ENCODE measurements around the gene FAM237B. TPM values are rescaled to one million over a fixed set of nuclear protein-coding genes. Genes with fewer than 3 reads are reported as not detected.

The FAM237B gene
- total and polyA plus RNA-seq, 9 of the 15 experiments (the other 6 are each of a cell fraction or from before 2014, with no cell fraction given), result not detected

- TF ChIP-seq, protein P1, sequence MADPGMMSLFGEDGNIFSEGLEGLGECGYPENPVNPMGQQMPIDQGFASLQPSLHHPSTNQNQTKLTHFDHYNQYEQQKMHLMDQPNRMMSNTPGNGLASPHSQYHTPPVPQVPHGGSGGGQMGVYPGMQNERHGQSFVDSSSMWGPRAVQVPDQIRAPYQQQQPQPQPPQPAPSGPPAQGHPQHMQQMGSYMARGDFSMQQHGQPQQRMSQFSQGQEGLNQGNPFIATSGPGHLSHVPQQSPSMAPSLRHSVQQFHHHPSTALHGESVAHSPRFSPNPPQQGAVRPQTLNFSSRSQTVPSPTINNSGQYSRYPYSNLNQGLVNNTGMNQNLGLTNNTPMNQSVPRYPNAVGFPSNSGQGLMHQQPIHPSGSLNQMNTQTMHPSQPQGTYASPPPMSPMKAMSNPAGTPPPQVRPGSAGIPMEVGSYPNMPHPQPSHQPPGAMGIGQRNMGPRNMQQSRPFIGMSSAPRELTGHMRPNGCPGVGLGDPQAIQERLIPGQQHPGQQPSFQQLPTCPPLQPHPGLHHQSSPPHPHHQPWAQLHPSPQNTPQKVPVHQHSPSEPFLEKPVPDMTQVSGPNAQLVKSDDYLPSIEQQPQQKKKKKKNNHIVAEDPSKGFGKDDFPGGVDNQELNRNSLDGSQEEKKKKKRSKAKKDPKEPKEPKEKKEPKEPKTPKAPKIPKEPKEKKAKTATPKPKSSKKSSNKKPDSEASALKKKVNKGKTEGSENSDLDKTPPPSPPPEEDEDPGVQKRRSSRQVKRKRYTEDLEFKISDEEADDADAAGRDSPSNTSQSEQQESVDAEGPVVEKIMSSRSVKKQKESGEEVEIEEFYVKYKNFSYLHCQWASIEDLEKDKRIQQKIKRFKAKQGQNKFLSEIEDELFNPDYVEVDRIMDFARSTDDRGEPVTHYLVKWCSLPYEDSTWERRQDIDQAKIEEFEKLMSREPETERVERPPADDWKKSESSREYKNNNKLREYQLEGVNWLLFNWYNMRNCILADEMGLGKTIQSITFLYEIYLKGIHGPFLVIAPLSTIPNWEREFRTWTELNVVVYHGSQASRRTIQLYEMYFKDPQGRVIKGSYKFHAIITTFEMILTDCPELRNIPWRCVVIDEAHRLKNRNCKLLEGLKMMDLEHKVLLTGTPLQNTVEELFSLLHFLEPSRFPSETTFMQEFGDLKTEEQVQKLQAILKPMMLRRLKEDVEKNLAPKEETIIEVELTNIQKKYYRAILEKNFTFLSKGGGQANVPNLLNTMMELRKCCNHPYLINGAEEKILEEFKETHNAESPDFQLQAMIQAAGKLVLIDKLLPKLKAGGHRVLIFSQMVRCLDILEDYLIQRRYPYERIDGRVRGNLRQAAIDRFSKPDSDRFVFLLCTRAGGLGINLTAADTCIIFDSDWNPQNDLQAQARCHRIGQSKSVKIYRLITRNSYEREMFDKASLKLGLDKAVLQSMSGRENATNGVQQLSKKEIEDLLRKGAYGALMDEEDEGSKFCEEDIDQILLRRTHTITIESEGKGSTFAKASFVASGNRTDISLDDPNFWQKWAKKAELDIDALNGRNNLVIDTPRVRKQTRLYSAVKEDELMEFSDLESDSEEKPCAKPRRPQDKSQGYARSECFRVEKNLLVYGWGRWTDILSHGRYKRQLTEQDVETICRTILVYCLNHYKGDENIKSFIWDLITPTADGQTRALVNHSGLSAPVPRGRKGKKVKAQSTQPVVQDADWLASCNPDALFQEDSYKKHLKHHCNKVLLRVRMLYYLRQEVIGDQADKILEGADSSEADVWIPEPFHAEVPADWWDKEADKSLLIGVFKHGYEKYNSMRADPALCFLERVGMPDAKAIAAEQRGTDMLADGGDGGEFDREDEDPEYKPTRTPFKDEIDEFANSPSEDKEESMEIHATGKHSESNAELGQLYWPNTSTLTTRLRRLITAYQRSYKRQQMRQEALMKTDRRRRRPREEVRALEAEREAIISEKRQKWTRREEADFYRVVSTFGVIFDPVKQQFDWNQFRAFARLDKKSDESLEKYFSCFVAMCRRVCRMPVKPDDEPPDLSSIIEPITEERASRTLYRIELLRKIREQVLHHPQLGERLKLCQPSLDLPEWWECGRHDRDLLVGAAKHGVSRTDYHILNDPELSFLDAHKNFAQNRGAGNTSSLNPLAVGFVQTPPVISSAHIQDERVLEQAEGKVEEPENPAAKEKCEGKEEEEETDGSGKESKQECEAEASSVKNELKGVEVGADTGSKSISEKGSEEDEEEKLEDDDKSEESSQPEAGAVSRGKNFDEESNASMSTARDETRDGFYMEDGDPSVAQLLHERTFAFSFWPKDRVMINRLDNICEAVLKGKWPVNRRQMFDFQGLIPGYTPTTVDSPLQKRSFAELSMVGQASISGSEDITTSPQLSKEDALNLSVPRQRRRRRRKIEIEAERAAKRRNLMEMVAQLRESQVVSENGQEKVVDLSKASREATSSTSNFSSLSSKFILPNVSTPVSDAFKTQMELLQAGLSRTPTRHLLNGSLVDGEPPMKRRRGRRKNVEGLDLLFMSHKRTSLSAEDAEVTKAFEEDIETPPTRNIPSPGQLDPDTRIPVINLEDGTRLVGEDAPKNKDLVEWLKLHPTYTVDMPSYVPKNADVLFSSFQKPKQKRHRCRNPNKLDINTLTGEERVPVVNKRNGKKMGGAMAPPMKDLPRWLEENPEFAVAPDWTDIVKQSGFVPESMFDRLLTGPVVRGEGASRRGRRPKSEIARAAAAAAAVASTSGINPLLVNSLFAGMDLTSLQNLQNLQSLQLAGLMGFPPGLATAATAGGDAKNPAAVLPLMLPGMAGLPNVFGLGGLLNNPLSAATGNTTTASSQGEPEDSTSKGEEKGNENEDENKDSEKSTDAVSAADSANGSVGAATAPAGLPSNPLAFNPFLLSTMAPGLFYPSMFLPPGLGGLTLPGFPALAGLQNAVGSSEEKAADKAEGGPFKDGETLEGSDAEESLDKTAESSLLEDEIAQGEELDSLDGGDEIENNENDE (IDR thresholded peaks at IDR 0.05; ENCODE audit: low read depth, low read length), result no peak
- peak; percentile 89 for TF ChIP-seq ZHX1 (conservative IDR thresholded peaks at IDR 0.05; ENCODE audit: low read length)
- TF ChIP-seq CEBPZ (IDR thresholded peaks at IDR 0.05; ENCODE audit: borderline replicate concordance, low read depth, low read length), result no peak
- TF ChIP-seq PHB2 (IDR thresholded peaks at IDR 0.05; ENCODE audit: low read depth), result peak; percentile 35; the same call in 1 of the 2 replicates
Observed at GRCh38 chr7:90346336-90347125, 25.4 kb upstream of the FAM237B start, which contains the start of gene GTPBP10 (continued).
